Measurements from ENCODE around the gene OR2A2.

The OR2A2 gene

GRCh38 chr7:144144426-144144825 is 35.0 kb downstream of the OR2A2 start:
- no peak for DNase-seq

- no peak for DNase-seq
These were observed 38.9 kb downstream of the OR2A2 start for GRCh38 chr7:144148224-144148827.

- DNase-seq, result no peak
These were observed 49.5 kb downstream of the OR2A2 start for GRCh38 chr7:144158861-144159260.

Measured in NCI-H748 treated with DMSO at 0.1 percent for 48 hours (cell line).